Sigmoid colon (tissue), 7 donors: Measurements from ENCODE around the gene GPC6. TPM values are rescaled to one million over a fixed set of nuclear protein-coding genes. Genes with fewer than 3 reads are reported as not detected.

Experiments
- DNase-seq: peaks from one replicate; pipeline ENCODE4 v3.0.0-alpha.2; 2019
- H3K27ac ChIP-seq, 4 donors: fragments of 200-600 bp; sonication (generic); one replicate each; pipeline ENCODE4 v1.5.1; 2016 to 2019; ENCODE audit warnings: mild to moderate bottlenecking in 1 of 4
- H3K27me3 ChIP-seq, 3 donors: fragments of 200-600 bp; sonication (generic); one replicate each; pipeline ENCODE4 v1.5.1; 2019; ENCODE audit warnings: mild to moderate bottlenecking in 1 of 3
- H3K36me3 ChIP-seq, 4 donors: fragments of 200-600 bp; sonication (generic); one replicate each; pipeline ENCODE4 v1.5.1; 2016 to 2019
- H3K4me1 ChIP-seq, 4 donors: fragments of 200-600 bp; sonication (generic); one replicate each; pipeline ENCODE4 v1.5.1; 2017 to 2019
- H3K4me3 ChIP-seq, 4 donors: fragments of 200-600 bp; sonication (generic); one replicate each; pipeline ENCODE4 v1.5.1; 2017 to 2019; ENCODE audit warnings: mild to moderate bottlenecking in 2 of 4, moderate library complexity in 1 of 4
- H3K9me3 ChIP-seq, 4 donors: fragments of 200-600 bp in 3 of 4; sonication (generic) in 3 of 4; one replicate each; pipeline versions ENCODE4 v1.5.1 to v1.6.1; 2013 to 2019
- EP300 ChIP-seq, 4 donors: sonication (generic); formaldehyde crosslinking; IDR thresholded peaks; one replicate each; pipeline ENCODE4 v1.6.1; 2017; ENCODE audit warnings: antibody characterized with exemption in 4 of 4
- POLR2A ChIP-seq, 2 donors: fragments of 450-650 bp; IDR thresholded peaks; one replicate each; pipeline ENCODE4 v1.6.1; 2016; ENCODE audit warnings: antibody characterized with exemption in 2 of 2, mild to moderate bottlenecking in 2 of 2, moderate library complexity in 2 of 2
- POLR2AphosphoS5 ChIP-seq, 4 donors: sonication (generic); formaldehyde crosslinking; IDR thresholded peaks; one replicate each; pipeline ENCODE4 v1.6.1; 2017; ENCODE audit warnings: antibody characterized with exemption in 4 of 4
- WGBS, 2 donors: extraction: QIAGEN DNeasy Blood & Tissue Kit; methylation state at CpG; one replicate each; pipeline ENCODE4 v1.1.7; 2013; 5-methylcytosine and 5-hydroxymethylcytosine counted together
- intact Hi-C: fragments of 100-400 bp; cut with DNase I; formaldehyde crosslinking; loops from one replicate; pipeline ENCODE4 v1.15.1; 2023
- polyA plus RNA-seq, 3 donors: library from polyadenylated mRNA; stranded (reverse); fragments of 200-250 nt; gene quantifications; one replicate each; pipeline ENCODE4 v1.2.3, GENCODE V29; 2013
- total RNA-seq, 4 donors: library from RNA; depleted of rRNA; stranded (reverse); fragments of >200 nt; gene quantifications; one replicate each; pipeline ENCODE4 v1.1.0, GENCODE V29; 2016
- TF ChIP-seq, protein P1 (sequence below), 4 experiments: fragments of 450-650 bp in 3 of 4; fragments of 200-600 bp in 1 of 4; IDR thresholded peaks; one replicate each; pipeline ENCODE4 v1.5.1; 2016 to 2019; ENCODE audit warnings: antibody characterized with exemption in 4 of 4, mild to moderate bottlenecking in 3 of 4, moderate library complexity in 2 of 4
- donor health status: healthy with polysubstance abuse.
- donor health status: Bipolar disorder and iron deficiency.
- donor health status: healthy.

Gene GPC6
- total and polyA plus RNA-seq, 7 donors = 0.23 to 27.5 (median 14.4) TPM

DNA sequence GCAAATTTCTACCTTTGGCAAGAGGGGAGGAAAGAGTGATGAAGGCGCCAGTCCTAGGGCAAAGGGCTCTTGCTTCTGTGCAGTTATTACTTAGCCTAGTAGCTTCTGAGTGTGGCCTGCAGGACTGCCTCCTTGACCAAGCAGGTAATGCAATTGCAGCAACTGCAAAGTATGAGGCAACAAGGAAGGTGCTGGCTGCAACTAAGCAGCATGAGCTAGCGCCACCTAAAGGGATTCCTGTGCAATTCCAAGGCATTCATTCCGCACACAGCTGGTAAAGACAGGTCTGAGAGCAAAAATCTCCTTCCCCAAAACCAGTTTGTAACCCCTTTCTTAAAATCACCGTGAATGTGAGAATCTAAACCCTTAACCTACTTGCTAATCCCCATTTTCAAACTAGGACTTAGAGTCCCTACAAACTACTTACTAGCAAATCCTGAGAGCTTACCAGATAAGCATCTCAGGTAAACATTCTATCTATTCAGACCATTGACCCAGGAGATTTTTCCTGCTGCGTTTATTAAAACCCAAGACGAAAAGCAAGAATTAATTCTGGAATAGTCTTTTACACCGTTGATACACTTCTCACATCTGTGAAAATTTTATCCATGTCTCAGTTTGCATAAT, 1190.0 kb downstream of the GPC6 start:
- intact Hi-C loops = no loop called here
- 46 to 56% methylated on average over 7 of the region's 7 CpGs for WGBS, 2 donors
- Histone ChIP-seq H3K27ac (no peak overlapping the region), H3K4me3 (no peak overlapping the region), H3K9me3 (no peaks in the 10 kb centered on the region), H3K36me3 (no peaks in the 10 kb centered on the region), H3K27me3 (no peaks in the 10 kb centered on the region), H3K4me1 (peaks cover 0 to 28% (median 24%) of the 10 kb centered on the region in 4 donors)
- DNase-seq = no peak
- TF ChIP-seq, protein P1, sequence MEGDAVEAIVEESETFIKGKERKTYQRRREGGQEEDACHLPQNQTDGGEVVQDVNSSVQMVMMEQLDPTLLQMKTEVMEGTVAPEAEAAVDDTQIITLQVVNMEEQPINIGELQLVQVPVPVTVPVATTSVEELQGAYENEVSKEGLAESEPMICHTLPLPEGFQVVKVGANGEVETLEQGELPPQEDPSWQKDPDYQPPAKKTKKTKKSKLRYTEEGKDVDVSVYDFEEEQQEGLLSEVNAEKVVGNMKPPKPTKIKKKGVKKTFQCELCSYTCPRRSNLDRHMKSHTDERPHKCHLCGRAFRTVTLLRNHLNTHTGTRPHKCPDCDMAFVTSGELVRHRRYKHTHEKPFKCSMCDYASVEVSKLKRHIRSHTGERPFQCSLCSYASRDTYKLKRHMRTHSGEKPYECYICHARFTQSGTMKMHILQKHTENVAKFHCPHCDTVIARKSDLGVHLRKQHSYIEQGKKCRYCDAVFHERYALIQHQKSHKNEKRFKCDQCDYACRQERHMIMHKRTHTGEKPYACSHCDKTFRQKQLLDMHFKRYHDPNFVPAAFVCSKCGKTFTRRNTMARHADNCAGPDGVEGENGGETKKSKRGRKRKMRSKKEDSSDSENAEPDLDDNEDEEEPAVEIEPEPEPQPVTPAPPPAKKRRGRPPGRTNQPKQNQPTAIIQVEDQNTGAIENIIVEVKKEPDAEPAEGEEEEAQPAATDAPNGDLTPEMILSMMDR (IDR thresholded peaks at IDR 0.05) = no peak
- no peak for TF ChIP-seq EP300 (IDR thresholded peaks at IDR 0.05)
- TF ChIP-seq POLR2A (IDR thresholded peaks at IDR 0.05) = no peak
- TF ChIP-seq POLR2AphosphoS5 (IDR thresholded peaks at IDR 0.05) = no peak

- intact Hi-C loops = no loop called here
- Histone ChIP-seq H3K36me3 (no peaks in the 10 kb centered on the region), H3K27me3 (no peaks in the 10 kb centered on the region), H3K4me1 (peaks cover 0 to 28% (median 24%) of the 10 kb centered on the region in 4 donors), H3K27ac (no peak overlapping the region), H3K4me3 (no peak overlapping the region), H3K9me3 (no peaks in the 10 kb centered on the region)
- DNase-seq = no peak
- no peak for TF ChIP-seq POLR2A (IDR thresholded peaks at IDR 0.05)
- no peak for TF ChIP-seq POLR2AphosphoS5 (IDR thresholded peaks at IDR 0.05)
Measured at GRCh38 chr13:94417294-94417693, 1190.7 kb downstream of the GPC6 start.

DNA sequence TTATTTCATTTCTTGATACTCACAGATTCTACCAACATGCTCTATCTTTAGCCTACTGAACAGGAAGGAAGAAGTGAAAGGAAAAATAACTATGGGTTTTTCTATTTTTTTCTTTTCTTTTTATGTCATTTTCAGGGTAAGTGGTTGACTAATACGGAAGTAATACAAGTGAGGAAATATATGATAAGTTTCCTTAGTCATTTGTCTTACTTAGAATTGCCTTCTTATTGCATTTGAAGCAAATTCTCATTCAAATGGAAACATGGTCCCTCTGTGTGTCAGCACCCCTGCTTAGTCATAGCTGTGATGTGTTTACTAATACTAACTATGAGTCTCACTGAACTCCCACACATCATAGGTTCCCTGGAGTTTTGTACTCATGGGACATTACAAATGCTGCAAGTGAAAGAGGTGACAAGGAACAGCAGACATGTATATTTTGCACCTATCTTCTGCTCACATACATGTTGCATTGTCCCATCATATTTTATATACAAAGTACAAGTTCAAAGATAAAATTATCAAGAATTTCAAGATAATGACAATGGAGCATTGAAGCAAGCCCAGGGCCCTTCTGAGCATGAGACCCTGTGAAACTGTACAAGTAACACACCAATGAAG, 1192.8 kb downstream of the GPC6 start:
- WGBS, 2 donors = 51 to 74% methylated on average over 1 of the region's 1 CpG
- DNase-seq = no peak
- H3K4me3 ChIP-seq = no peak overlapping the region
- H3K27me3 ChIP-seq = no peaks in the 10 kb centered on the region
- no peaks in the 10 kb centered on the region for H3K36me3 ChIP-seq
- H3K4me1 ChIP-seq = peaks cover 0 to 22% (median 21%) of the 10 kb centered on the region in 4 donors
- TF ChIP-seq, protein P1 (IDR thresholded peaks at IDR 0.05) = no peak
- intact Hi-C loops = no loop called here
- H3K27ac ChIP-seq = no peak overlapping the region
- no peaks in the 10 kb centered on the region for H3K9me3 ChIP-seq

- H3K36me3 ChIP-seq = no peaks in the 10 kb centered on the region
- no peak overlapping the region for H3K4me3 ChIP-seq
- TF ChIP-seq POLR2AphosphoS5 (IDR thresholded peaks at IDR 0.05) (no peak), EP300 (IDR thresholded peaks at IDR 0.05) (no peak), POLR2A (IDR thresholded peaks at IDR 0.05) (no peak)
- TF ChIP-seq, protein P1 (IDR thresholded peaks at IDR 0.05) = no peak
- H3K4me1 ChIP-seq = peaks cover 0 to 17% (median 16%) of the 10 kb centered on the region in 4 donors
- H3K9me3 ChIP-seq = no peaks in the 10 kb centered on the region
- 0 to 14% methylated on average over 1 of the region's 1 CpG for WGBS, 2 donors
- no peaks in the 10 kb centered on the region for H3K27me3 ChIP-seq
- H3K27ac ChIP-seq = no peak overlapping the region
- intact Hi-C loops = no loop called here
- DNase-seq = no peak
Measured at GRCh38 chr13:94419925-94420305, 1193.3 kb downstream of the GPC6 start.

GRCh38 chr13:94427313-94427953, 1200.8 kb downstream of the GPC6 start:
- Histone ChIP-seq H3K36me3 (no peaks in the 10 kb centered on the region), H3K9me3 (no peaks in the 10 kb centered on the region), H3K27me3 (no peaks in the 10 kb centered on the region), H3K27ac (no peak overlapping the region), H3K4me1 (no peaks in the 10 kb centered on the region), H3K4me3 (no peak overlapping the region)
- no peak for DNase-seq
- TF ChIP-seq, protein P1 (IDR thresholded peaks at IDR 0.05) = no peak
- TF ChIP-seq EP300 (IDR thresholded peaks at IDR 0.05) (no peak), POLR2A (IDR thresholded peaks at IDR 0.05) (no peak), POLR2AphosphoS5 (IDR thresholded peaks at IDR 0.05) (no peak)
- 62 to 78% methylated on average over 5 of the region's 5 CpGs for WGBS, 2 donors
- intact Hi-C loops = no loop called here
